ENCODE measurements around the gene AGRN.
A peak's percentile ranks its signal among the peaks of the same experiment; 100 is the strongest.
"Not testable (repeated sequence)": the region's sequence is repeated elsewhere in the genome, so short reads cannot be mapped to it uniquely, and the experiment has no call there.

The AGRN gene

DNA sequence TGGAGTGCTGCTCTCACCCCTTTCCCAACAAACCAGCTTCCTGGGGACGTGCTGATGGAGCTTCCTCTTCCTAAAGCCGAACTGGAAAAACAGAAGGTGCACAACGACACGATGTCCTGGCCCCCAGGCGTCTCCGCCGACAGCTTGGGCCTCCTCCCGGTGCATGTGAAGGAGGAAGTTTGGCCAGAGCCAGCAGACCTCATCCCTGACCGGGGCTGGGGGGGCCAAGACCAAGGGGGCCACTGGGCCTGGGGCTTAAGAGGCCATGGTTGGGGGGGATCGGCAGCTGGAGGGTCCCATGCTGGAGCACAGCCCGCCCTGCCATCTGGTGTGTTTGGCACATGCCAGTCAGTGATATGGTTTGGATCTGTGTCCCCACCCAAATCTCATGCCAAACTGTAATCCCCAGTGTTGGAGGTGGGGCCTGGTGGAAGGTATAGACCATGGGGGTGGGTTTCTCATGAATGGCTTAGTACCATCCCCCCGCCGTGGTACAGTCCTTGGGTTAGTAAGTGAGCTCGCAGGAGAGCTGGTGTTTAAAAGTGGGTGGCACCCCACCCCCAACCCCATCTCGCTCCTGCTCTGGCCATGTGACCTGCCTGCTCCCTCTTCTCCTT, 26.4 kb upstream of the AGRN start:
- Mint-ChIP-seq H3K36me3 (ENCODE audit: low read depth) (peaks cover 3% of the 10 kb centered on the region), H3K4me3 (no peak overlapping the region), H3K9me3 (peaks cover 5% of the 10 kb centered on the region), H3K4me1 (ENCODE audit: low read depth) (peaks cover 17% of the 10 kb centered on the region), H3K27ac (no peak overlapping the region), H3K27me3 (peaks cover 42% of the 10 kb centered on the region)

DNA sequence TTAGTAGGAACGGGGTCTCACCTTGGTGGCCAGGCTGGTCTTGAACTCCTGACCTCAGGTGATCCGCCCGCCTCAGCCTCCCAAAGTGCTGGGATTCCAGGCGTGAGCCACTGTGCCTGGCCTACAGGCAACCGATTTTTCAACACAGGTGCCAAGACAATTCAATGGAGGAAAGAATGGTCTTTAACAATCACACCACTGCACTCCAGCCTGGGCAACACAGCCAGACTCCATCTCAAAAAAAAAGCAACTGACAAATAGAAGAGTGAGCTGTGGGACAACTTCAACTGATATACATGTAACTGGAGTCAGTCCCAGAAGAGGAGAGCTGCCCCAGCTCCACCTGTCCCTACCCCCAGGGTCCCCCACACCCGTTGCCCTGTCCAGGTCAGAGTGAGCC, 25.4 kb upstream of the AGRN start:
- not testable (repeated sequence) for H3K27ac Mint-ChIP-seq; H3K4me3 Mint-ChIP-seq; H3K9me3 Mint-ChIP-seq; H3K36me3 Mint-ChIP-seq (ENCODE audit: low read depth)
- H3K27me3 Mint-ChIP-seq: peaks cover 31% of the 10 kb centered on the region
- H3K4me1 Mint-ChIP-seq (ENCODE audit: low read depth): peaks cover 17% of the 10 kb centered on the region

DNA sequence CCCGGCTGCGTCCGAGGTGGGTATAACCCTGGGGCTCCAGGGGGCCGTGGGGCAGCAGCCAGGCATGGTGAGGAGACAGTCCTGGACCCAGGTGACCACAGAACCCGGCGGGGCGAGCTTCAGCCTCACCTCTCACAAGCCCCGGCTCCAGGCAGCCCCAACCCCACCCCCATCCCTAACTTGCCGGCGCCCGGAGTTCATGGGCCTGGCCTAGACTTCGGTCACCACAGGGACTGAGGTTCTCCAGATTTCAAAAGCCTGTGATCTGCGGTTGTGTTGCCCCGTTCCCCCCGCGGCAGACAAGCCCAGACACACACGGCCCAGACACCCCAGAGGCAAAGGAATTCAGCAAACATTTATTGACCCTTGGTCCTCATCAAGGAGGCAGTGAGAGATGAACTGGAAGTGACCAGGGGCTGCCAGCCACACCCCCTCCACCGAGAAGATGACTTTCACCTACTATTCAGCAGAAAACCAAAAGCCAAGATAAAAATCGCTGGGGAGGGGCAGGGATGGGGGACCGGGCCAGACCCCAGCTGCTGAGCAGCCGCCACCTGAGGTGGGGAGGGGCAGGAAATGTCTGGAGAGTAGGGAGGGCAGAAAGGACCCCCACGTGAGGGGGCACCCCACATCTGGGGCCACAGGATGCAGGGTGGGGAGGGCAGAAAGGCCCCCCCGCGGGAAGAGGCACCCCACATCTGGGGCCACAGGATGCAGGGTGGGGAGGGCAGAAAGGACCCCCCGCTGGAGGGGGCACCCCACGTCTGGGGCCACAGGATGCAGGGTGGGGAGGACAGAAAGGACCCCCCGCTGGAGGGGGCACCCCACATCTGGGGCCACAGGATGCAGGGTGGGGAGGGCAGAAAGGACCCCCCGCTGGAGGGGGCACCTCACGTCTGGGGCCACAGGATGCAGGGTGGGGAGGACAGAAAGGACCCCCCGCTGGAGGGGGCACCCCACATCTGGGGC, 24.0 kb upstream of the AGRN start:
- Mint-ChIP-seq H3K27ac (no peak overlapping the region), H3K4me3 (no peak overlapping the region), H3K9me3 (peaks cover 5% of the 10 kb centered on the region), H3K4me1 (ENCODE audit: low read depth) (peaks cover 21% of the 10 kb centered on the region), H3K36me3 (ENCODE audit: low read depth) (peaks cover 3% of the 10 kb centered on the region), H3K27me3 (peaks cover 29% of the 10 kb centered on the region)

DNA sequence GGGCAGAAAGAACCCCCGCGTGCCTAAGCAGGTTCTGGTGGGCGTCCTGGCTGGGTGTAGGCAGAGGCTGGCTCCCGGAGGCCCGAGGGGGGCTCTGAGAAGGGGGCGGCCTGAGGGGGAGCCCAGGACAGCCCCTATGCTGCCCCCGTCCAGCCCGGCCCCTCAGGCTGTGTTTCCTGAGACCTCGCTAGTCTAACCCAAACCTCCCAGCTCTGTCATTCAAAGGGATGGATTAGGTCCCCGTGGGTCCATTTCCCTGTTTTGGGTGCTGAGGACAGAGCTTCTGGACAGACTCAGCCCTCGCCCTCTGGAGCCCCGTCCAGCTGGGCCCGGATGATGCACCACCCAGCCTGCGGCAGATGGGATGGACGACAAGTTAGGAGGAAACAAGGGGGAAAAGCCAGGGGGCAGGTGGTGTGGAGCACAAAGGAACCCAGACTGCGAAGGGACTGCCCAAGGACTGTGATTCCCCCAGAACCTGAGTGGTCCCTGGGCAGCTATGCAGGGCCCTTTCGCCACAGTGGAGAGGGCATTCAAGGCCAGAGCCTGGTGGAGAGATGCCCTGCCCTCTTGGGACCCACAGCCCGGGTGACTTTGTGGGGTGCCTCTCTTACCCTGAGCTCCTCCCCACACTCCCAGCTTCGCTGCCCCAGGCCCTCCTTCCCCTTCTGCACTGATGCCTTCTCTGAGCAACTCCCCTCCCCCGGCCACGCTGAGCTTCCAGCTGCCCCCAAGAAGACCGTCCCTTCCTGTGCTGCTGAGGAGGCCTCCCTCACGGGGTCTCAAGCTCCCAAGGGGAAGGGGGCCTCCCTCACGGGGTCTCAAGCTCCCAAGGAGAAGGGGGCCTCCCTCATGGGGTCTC, 22.8 kb upstream of the AGRN start:
- H3K27me3 Mint-ChIP-seq: peaks cover 28% of the 10 kb centered on the region
- H3K9me3 Mint-ChIP-seq: peaks cover 5% of the 10 kb centered on the region
- peaks cover 15% of the 10 kb centered on the region for H3K4me1 Mint-ChIP-seq (ENCODE audit: low read depth)
- no peak overlapping the region for H3K4me3 Mint-ChIP-seq
- H3K36me3 Mint-ChIP-seq (ENCODE audit: low read depth): peaks cover 3% of the 10 kb centered on the region
- no peak overlapping the region for H3K27ac Mint-ChIP-seq

DNA sequence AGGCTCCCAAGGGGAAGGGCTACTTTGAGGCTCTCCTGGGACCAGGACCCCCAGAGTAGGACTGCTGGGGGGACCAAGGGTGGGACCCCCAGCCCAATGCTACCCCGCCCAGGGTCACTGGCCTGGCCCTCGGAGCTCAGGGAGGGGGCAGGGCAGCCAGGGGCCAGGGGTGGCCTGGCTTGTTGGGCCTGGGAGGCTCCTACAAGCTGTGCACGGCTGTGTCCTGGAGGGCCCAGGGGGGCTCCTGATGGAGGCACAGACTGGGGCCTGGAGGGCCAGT, 22.3 kb upstream of the AGRN start:
- H3K36me3 Mint-ChIP-seq (ENCODE audit: low read depth): no peaks in the 10 kb centered on the region
- H3K4me1 Mint-ChIP-seq (ENCODE audit: low read depth): peaks cover 9% of the 10 kb centered on the region
- no peak overlapping the region for H3K4me3 Mint-ChIP-seq
- H3K27me3 Mint-ChIP-seq: peaks cover 30% of the 10 kb centered on the region
- H3K9me3 Mint-ChIP-seq: peaks cover 3% of the 10 kb centered on the region
- no peak overlapping the region for H3K27ac Mint-ChIP-seq

DNA sequence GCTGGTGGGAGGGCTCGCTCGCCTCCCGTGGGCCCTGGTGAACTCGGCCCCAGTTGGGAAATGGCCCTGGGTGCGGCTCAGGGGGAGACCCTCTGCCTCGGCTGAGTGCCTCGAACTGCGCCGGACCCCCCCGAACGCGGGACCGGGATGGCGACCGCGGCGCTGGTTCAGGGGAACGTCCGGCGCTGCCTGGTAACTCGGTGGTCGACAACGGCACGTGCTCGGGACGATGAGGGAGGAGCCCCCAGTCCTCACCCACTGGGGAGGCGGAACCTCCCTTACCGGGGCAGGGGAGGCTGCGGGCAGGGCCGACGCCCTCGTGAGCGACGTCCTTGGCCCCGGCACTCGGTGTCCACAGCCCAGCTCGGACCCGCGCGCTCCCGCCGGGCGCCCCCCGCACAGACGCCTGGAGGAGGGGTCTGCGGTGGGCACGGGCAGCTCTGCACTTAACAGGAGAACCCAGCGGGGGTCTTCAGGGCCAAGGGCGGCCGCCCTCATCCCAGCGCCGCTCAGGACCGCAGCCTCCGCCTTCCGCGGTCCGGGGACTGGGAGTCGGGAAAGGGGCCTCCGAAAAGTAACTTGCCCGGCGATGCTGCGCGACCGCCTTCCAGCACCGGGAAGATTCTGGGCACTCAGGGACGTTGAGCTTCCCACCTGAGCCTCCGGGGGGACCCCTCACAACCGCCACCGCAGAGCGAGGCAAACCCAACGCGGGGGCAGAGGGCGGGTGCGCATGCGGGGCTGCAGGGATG, 21.8 kb upstream of the AGRN start:
- H3K27me3 Mint-ChIP-seq: peaks cover 33% of the 10 kb centered on the region
- H3K36me3 Mint-ChIP-seq (ENCODE audit: low read depth): no peaks in the 10 kb centered on the region
- H3K27ac Mint-ChIP-seq: no peak overlapping the region
- no peaks in the 10 kb centered on the region for H3K9me3 Mint-ChIP-seq
- H3K4me3 Mint-ChIP-seq: no peak overlapping the region
- peaks cover 8% of the 10 kb centered on the region for H3K4me1 Mint-ChIP-seq (ENCODE audit: low read depth)

DNA sequence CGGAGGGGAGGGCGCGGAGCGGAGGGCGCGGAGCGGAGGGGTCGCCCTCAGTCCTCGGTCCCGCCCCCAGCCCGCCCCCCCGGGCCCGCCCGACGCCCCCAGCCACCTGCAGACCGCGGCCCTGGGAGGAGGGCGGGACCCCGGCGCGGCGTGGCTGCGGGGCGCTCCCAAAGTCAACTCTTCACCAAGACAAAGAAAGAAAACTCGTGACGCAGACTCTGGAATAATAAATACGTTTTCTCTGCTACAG, 21.2 kb upstream of the AGRN start:
- Mint-ChIP-seq H3K36me3 (ENCODE audit: low read depth) (no peaks in the 10 kb centered on the region), H3K27ac (no peak overlapping the region), H3K4me3 (no peak overlapping the region), H3K9me3 (no peaks in the 10 kb centered on the region), H3K4me1 (ENCODE audit: low read depth) (peaks cover 8% of the 10 kb centered on the region), H3K27me3 (peaks cover 37% of the 10 kb centered on the region)

DNA sequence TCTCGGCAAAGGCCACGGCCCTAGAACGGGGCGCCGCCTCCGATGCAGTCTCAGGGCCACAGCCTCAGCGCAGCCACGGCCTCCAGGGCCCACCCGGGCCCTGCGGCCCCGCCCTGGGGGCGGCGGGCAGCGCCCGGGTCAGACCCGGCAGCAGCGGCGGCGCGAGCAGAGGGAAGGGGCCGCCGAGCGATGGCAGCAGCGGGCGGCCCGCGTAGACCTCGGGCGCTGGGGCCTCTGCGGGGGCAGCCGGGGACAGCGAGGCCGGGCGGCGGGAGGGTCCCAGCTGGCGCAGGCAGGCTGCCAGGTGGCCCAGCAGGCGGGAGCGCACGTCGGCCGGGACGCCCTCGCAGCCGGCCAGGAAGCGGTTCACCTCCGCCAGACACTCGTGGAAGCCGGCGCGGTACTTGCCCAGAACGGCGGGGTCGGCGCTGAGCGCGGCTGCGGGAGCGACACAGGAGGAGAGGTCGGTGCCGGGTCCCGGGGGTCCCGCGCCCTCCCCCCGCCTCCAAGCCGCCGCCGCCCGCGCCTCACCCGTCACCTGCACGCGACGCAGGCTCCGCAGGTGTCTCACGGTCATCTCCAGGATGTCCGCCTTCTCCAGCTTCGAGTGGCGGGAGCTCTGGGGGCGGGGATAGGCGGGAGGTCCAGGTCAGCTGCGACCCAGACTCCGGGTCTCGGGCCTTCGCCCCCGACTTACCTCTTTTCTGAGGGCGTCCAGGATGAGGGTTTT, 20.8 kb upstream of the AGRN start:
- Mint-ChIP-seq H3K27ac (no peak overlapping the region), H3K4me3 (no peak overlapping the region)

DNA sequence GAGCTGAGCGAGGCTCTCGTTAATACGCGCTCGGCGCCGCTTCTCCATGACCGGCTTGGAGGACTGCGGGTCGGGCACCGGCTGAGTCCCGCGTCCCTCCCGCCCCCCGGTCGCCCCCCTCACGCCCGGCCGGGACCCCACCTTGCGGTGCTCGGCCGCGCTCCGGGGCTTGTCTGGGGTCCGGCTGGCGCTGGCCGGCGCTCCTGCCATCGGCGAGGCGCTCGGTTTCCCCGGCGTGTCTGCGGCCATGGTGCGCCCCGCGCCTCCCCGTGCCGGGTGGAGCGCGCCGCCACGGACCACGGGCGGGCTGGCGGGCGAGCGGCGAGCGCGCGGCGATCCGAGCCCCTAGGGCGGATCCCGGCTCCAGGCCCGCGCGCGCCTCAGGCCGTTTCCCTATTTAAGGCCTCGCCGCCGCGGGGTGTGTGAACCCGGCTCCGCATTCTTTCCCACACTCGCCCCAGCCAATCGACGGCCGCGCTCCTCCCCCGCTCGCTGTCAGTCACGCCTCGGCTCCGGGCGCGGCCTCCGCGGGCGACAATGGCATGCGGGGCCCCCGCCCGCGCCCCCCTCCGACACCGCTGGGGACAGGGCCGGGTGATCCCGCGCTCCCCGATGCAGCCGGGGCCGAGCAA, 20.1 kb upstream of the AGRN start, which contains the start of gene HES4:
Gene HES4 (minus strand): TSS at position 373 of the 632 bp plus-strand sequence. CDS start 124 bp downstream, at position 249.
- H3K36me3 Mint-ChIP-seq (ENCODE audit: low read depth): no peaks in the 10 kb centered on the region
- H3K9me3 Mint-ChIP-seq: no peaks in the 10 kb centered on the region
- H3K4me3 Mint-ChIP-seq: peak within 1 kb of the TSS; percentile 77
- H3K4me1 Mint-ChIP-seq (ENCODE audit: low read depth): peaks cover 12% of the 10 kb centered on the region
- H3K27ac Mint-ChIP-seq: peak within 1 kb of the TSS; percentile 88
- H3K27me3 Mint-ChIP-seq: peaks cover 40% of the 10 kb centered on the region

More for the DNA sequence above, 20.8 kb upstream of the AGRN start:
- H3K36me3 Mint-ChIP-seq (ENCODE audit: low read depth): no peaks in the 10 kb centered on the region
- H3K27me3 Mint-ChIP-seq: peaks cover 38% of the 10 kb centered on the region
- no peaks in the 10 kb centered on the region for H3K9me3 Mint-ChIP-seq
- peaks cover 8% of the 10 kb centered on the region for H3K4me1 Mint-ChIP-seq (ENCODE audit: low read depth)

DNA sequence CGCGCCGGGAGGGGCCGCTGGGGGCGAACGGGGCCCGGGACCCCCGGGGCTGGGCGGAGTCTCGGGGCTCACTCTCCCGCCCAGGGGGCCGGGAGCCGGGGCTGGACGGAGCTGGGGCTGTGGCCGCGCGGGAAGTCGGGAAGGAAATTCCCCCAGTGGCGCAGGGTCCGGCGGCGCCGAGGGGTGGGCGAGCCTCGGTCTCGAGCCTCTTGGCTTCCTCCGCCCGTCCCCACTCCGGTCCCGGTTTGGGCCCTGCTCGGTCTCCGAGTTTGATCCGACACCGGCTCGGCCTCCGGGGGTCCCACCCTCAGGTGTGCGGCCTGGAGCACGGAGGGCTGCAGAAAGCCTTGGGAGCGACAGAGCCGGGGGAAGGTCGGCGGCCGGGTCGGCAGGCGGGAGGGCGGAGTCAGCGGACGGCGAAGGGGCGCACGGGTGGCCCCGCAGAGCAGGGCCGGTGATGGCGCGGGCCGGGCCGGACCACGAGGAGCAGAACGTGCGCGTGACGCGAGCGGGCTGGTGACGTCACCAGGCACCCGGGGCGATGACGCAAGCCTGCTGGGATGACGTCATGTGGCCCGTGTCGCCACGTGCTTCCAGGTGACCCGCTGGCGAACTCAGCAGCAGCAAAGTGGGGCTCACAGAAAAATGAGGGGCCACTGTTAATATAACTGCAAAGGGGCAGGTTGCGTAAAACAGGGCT, 19.4 kb upstream of the AGRN start:
- Mint-ChIP-seq H3K27ac (peak overlapping the region; percentile 88), H3K4me3 (peak overlapping the region; percentile 77), H3K4me1 (ENCODE audit: low read depth) (peaks cover 18% of the 10 kb centered on the region), H3K9me3 (no peaks in the 10 kb centered on the region), H3K27me3 (peaks cover 39% of the 10 kb centered on the region), H3K36me3 (ENCODE audit: low read depth) (no peaks in the 10 kb centered on the region)

DNA sequence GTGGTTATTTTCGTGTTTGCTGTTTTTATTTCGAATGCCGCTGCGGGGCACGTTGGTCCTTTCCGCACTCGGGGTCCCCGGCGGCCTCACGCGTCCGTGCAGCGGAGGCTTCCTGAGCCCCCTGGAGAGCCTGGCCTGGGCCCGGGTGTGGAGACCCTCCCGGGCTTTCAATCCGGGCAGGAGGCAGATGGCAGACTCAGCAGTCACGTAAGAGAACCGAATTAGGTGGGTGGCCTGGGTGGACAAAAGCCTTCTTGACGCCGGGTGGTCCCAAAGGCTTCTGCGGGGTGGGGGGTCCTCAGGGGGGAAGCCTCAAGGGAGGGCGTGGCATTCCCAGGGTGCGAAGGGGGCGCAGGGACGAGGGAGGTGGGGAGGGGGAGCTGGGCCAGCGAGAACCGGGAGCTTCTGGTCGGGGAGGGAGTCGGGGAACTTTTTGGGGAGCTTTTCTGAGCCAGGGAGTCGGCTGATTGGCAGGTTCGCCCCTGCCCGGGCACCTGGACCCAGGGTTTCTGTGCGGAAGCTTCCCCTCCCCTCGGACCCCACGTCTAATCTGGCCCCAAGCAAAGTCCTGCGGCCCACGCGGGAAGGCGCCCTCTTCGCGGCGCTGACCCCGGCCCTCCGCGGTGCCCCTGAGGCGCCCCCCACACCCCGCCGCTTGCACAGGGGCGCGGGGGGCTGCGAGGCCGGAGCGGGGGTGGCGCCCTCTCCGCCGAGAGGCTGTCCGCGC, 18.7 kb upstream of the AGRN start:
- Mint-ChIP-seq H3K4me1 (ENCODE audit: low read depth) (peaks cover 14% of the 10 kb centered on the region), H3K36me3 (ENCODE audit: low read depth) (no peaks in the 10 kb centered on the region), H3K9me3 (no peaks in the 10 kb centered on the region), H3K4me3 (peak overlapping the region; percentile 77), H3K27me3 (peaks cover 34% of the 10 kb centered on the region), H3K27ac (peak overlapping the region; percentile 88)

DNA sequence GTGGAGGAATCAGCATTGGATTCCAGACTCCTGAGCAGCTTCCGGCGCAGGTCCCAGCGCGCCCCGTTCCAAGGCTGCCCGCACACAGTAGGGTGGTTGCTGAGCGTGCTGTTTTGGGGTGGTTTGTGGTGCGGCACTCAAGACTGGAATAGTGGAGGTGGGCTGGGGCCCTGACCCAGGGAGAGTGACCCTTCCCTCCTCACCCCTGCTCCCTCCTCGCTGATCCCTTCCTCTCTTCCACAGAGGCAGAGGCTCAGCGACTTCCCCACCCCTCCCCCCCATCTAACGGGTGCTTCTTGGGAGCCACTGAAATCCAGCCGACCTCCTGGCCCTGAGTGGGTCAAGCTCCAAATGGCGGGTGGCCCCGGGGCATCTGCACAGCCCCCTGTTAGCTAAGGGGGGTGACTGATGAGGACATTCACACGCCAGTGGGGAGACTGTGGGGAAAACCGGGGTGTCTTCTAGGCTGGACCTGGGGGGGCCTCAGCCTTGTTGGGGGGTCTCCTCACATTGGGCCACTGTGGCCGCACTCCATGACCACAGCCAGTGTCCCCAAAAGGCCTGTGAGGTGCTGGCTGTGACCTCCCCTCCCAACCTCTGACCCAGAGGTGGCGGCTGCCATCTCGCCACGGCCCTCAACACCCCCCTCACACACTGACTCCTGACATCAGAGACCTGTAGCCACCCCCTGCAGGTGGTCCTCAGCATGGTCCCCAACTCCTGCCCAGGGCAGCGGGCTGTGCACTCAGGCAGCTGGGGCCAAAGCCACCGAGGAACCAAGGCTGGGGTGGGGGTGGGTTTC, 16.1 kb upstream of the AGRN start:
- Mint-ChIP-seq H3K27me3 (peaks cover 36% of the 10 kb centered on the region), H3K4me3 (no peak overlapping the region), H3K27ac (no peak overlapping the region), H3K36me3 (ENCODE audit: low read depth) (no peaks in the 10 kb centered on the region), H3K9me3 (no peaks in the 10 kb centered on the region), H3K4me1 (ENCODE audit: low read depth) (peaks cover 14% of the 10 kb centered on the region)
